Epithelial cell of esophagus (primary cell): Measurements from ENCODE around the gene KIF26B.

Source experiments
- DNase-seq: peaks from one replicate; pipeline ENCODE4 v3.0.0; 2010; ENCODE audit warnings: low read depth
- H3K4me3 ChIP-seq: 2 replicates; pipeline ENCODE4 v1.5.1; 2011; ENCODE audit warnings: mild to moderate bottlenecking, low read length, control low read depth
- TF ChIP-seq, protein P1 (sequence below): IDR thresholded peaks from 2 replicates; pipeline ENCODE4 v1.5.1; 2011; ENCODE audit warnings: low read depth, mild to moderate bottlenecking, low read length, control low read depth, inconsistent platforms; ENCODE audit not compliant: insufficient read depth; ENCODE audit errors: missing control alignments

Gene KIF26B

DNA sequence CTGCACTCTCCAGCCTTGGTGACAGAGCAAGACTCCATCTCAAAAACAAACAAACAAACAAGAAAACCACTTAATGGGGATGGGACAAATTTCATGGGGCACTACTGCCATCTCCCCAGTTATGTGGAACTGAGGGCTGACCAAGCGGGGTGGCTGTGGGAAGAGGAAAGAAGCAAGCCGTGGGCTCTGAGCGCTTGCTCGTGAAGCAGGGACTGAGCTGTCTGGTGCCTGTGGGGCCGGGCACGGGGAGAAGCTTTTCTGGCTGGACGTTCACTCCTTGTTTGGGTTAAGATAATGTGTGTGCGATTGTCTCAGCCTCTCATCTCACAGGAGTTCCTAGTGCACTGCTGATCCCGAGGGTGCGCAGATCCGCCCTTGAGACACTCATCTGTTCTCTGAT, 22.0 kb upstream of the KIF26B start:
- H3K4me3 ChIP-seq, result no peak overlapping the region
- no peak for DNase-seq
- TF ChIP-seq, protein P1, sequence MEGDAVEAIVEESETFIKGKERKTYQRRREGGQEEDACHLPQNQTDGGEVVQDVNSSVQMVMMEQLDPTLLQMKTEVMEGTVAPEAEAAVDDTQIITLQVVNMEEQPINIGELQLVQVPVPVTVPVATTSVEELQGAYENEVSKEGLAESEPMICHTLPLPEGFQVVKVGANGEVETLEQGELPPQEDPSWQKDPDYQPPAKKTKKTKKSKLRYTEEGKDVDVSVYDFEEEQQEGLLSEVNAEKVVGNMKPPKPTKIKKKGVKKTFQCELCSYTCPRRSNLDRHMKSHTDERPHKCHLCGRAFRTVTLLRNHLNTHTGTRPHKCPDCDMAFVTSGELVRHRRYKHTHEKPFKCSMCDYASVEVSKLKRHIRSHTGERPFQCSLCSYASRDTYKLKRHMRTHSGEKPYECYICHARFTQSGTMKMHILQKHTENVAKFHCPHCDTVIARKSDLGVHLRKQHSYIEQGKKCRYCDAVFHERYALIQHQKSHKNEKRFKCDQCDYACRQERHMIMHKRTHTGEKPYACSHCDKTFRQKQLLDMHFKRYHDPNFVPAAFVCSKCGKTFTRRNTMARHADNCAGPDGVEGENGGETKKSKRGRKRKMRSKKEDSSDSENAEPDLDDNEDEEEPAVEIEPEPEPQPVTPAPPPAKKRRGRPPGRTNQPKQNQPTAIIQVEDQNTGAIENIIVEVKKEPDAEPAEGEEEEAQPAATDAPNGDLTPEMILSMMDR, result no peak

DNA sequence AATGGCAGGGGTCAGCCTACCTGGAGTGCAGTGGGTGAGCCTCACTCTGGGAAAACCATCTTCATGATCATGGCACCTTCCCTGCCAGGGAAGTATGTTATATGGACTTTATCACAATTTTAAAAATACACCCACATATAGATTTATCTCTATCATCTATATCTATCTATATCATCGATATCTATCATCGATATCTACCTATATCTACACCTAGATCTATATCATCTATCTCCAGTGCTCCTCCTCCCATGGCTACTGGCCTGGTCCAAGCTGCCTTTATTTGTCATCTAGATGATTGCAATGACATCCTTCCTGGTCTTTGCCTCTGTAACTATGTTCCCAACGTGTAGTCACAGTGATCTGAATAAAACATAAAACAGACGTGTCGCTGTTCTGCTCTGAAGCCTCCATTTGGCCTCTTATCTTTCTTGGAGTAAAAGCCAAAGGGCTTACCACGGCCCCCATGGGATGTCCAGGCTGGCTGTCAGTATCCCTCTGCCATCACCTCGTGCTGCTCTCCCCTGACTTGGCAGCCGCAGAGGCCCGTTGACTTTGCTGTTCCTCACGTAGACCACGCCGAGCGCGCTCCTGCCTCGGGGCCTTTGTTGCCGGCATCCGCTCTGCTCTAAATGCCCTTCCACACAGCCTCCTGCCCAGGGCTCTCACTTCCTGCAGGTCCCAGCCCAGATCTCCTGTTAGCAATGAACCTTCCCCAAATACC, 20.6 kb upstream of the KIF26B start:
- TF ChIP-seq, protein P1, result no peak
- H3K4me3 ChIP-seq, result no peak overlapping the region
- no peak for DNase-seq

DNA sequence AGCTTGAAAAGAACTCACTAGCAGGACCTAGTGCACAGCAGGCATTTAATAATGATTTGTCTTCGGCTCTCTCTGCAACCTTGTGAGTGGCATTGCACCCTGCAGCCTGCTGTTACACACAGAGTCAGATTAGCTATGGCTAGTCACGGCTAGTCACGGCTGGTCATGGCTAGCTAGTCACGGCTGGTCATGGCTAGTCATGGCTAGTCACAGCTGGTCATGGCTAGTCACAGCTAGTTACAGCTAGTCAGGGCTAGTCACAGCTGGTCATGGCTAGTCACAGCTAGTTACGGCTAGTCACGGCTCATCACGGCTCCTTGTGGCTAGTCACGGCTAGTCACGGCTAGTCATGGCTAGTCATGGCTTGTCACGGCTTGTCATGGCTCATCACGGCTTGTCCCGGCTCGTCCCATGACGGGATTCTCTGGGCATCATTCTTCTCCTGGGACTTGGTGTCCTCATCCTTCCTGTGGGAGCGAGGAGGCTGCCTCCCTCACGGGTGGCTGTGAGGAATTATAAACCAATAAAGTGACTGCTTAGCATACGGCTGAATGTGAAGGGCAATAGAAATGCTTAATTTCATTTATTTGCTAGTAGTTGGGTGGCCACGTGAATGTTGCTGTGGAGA, 12.5 kb upstream of the KIF26B start:
- no peak overlapping the region for H3K4me3 ChIP-seq
- TF ChIP-seq, protein P1, result no peak
- no peak for DNase-seq

DNA sequence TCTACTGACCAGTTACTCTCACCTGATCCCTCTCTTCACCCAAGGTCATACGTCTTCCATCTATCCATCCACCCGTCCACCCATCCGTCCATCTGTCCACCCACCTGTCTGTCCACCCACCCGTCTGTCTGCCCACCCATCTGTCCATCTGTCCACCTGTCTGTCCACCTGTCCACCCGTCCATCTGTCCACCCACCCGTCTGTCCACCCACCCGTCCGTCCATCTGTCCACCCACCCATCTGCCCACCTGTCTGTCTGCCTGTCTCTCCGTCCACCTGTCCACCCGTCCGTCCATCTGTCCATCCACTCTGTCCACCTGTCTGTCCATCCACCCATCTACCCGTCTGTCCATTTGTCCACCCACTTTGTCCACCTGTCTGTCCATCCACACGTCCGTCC, 11.8 kb upstream of the KIF26B start:
- no peak for DNase-seq
- TF ChIP-seq, protein P1, result no peak
- no peak overlapping the region for H3K4me3 ChIP-seq

DNA sequence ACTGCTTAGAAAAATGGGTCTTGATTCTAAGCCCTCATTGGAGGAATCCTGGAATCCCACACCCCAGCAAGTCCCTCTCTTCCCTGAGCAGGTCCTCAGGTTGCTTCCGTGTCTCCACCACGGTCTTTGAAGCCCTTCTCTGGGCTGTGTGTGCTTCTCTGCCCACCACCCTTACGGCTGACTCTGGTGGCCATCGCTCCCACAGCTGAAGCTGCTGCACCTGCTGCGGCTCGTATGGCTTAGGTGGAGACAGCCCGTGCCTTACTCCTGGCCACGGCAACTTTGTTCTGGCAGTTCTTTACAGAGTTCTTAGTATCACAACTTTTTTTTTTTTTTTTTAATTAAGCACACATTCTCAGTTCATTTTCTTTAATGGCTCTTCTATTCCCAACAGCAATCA, 10.9 kb upstream of the KIF26B start:
- no peak overlapping the region for H3K4me3 ChIP-seq
- DNase-seq, result no peak
- TF ChIP-seq, protein P1, result no peak

DNA sequence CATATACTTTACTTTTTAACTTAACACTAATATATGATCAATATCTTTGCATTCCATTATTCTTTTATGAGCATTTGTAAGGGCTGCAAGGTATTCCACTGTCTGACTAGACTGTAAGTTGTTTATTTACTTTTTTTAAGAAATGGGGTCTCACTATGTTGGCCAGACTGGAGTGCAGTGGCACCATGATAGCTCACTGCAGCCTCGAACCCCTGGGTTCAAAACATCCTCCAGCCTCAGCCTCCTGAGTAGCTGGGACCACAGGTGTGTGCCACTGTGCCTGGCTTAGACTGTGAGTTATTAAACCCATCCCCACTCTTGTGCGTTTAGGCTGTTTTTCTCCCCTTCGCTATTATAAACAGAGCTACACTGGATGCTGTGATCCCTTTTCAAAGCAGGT, 6.7 kb upstream of the KIF26B start:
- DNase-seq, result no peak
- TF ChIP-seq, protein P1, result no peak
- H3K4me3 ChIP-seq, result no peak overlapping the region

DNA sequence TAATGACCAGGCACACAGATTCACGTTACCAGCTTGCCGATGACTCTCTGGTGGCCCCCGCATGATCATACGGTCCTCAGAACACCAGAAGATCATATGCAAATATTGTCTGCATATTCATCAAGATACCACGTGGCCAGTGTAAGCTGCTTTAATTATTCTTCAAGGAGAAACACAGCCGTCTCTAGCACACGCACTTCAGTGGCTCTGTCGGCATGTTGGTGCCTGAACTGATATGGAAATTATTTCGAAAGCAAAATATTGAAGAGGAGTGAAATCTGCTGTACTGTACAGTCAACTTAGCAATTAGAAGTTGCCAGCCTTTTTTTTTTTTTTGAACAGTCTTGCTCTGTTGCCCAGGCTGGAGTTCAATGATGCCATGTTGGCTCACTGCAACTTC, 5.9 kb upstream of the KIF26B start:
- TF ChIP-seq, protein P1, result no peak
- peak; percentile 4 for DNase-seq

More for the DNA sequence above, 5.9 kb upstream of the KIF26B start:
- no peak overlapping the region for H3K4me3 ChIP-seq
